GM12878 (cell line): Measurements from ENCODE around the gene OTUB1.
"Not testable (repeated sequence)": the region's sequence is repeated elsewhere in the genome, so short reads cannot be mapped to it uniquely, and the experiment has no call there.

Source experiments
- ASH2L ChIP-seq: fragments of 300-600, 200-600 bp; sonication (generic); IDR thresholded peaks from 2 replicates; pipeline ENCODE4 v1.6.1; 2017; ENCODE audit warnings: low read depth, mild to moderate bottlenecking, borderline replicate concordance
- CBFB ChIP-seq: IDR thresholded peaks from 2 replicates; pipeline ENCODE4 v1.6.1; 2016; ENCODE audit warnings: antibody characterized with exemption, low read depth
- CHD2 ChIP-seq: IDR thresholded peaks from 2 replicates; pipeline ENCODE4 v1.6.1; 2011; ENCODE audit warnings: low read depth, low read length, improper control_type of control experiment, borderline replicate concordance
- CTCF ChIP-seq, 3 experiments: IDR thresholded peaks in 2 of 3; conservative IDR thresholded peaks in 1 of 3; 2 replicates each; pipeline ENCODE4 v1.5.1; 2011; ENCODE audit warnings: low read depth in 3 of 3, low read length in 3 of 3, mild to moderate bottlenecking in 3 of 3, control low read depth in 2 of 3, moderate library complexity in 2 of 3, inconsistent platforms in 1 of 3, mixed read lengths in 1 of 3; ENCODE audit not compliant: control insufficient read depth in 2 of 3, insufficient read depth in 1 of 3; ENCODE audit errors: extremely low read depth in 1 of 3
- EZH2 ChIP-seq: IDR thresholded peaks from 2 replicates; pipeline ENCODE4 v1.6.1; 2012; ENCODE audit warnings: low read depth, mild to moderate bottlenecking, control low read depth, inconsistent platforms, low read length, borderline replicate concordance; ENCODE audit not compliant: control insufficient read depth
- IKZF1 ChIP-seq: fragments of 450-650 bp; conservative IDR thresholded peaks from 2 replicates; pipeline ENCODE4 v1.6.1; 2017; ENCODE audit warnings: antibody characterized with exemption, mild to moderate bottlenecking
- MYC ChIP-seq: IDR thresholded peaks from 2 replicates; pipeline ENCODE4 v1.6.1; 2011; ENCODE audit warnings: mild to moderate bottlenecking, low read length, moderate library complexity, inconsistent platforms; ENCODE audit not compliant: insufficient read depth, insufficient replicate concordance, insufficient read length, severe bottlenecking
- POLR2A ChIP-seq: IDR thresholded peaks from 2 replicates; pipeline ENCODE4 v1.6.1; 2011; ENCODE audit warnings: low read depth, mild to moderate bottlenecking, low read length
- RUNX3 ChIP-seq: IDR thresholded peaks from 2 replicates; pipeline ENCODE4 v1.6.1; 2012; ENCODE audit warnings: low read length, inconsistent platforms
- SIX5 ChIP-seq: IDR thresholded peaks from 2 replicates; pipeline ENCODE4 v1.6.1; 2011; ENCODE audit warnings: mild to moderate bottlenecking, low read depth, low read length, moderate library complexity; ENCODE audit not compliant: severe bottlenecking
- YY1 ChIP-seq: IDR thresholded peaks from 2 replicates; pipeline ENCODE4 v1.6.1; 2011; ENCODE audit warnings: low read depth, mild to moderate bottlenecking, low read length
- ZBTB11 ChIP-seq: fragments of 450-650 bp; formaldehyde crosslinking; IDR thresholded peaks from 2 replicates; pipeline ENCODE4 v1.5.0; 2022; ENCODE audit warnings: mild to moderate bottlenecking, missing genetic modification characterization
- TF ChIP-seq, protein P1 (sequence below): IDR thresholded peaks from 2 replicates; pipeline ENCODE4 v1.6.1; 2011; ENCODE audit warnings: mild to moderate bottlenecking, low read depth, low read length, moderate library complexity; ENCODE audit not compliant: insufficient replicate concordance
- TF ChIP-seq, protein P2 (sequence below): IDR thresholded peaks from 2 replicates; pipeline ENCODE4 v1.6.1; 2012; ENCODE audit warnings: low read depth, low read length, improper control_type of control experiment

- TF ChIP-seq, protein P1, sequence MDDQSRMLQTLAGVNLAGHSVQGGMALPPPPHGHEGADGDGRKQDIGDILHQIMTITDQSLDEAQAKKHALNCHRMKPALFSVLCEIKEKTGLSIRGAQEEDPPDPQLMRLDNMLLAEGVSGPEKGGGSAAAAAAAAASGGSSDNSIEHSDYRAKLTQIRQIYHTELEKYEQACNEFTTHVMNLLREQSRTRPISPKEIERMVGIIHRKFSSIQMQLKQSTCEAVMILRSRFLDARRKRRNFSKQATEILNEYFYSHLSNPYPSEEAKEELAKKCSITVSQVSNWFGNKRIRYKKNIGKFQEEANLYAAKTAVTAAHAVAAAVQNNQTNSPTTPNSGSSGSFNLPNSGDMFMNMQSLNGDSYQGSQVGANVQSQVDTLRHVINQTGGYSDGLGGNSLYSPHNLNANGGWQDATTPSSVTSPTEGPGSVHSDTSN: not testable (repeated sequence)
- TF ChIP-seq POLR2A; CTCF (IDR thresholded peaks at IDR 0.05 in 2 of 3, conservative IDR thresholded peaks at IDR 0.05 in 1 of 3; ENCODE audit: control insufficient read depth in 2 of 3, extremely low read depth in 1 of 3, insufficient read depth in 1 of 3, low read depth in 3 of 3, low read length in 3 of 3); MYC; YY1; CBFB; EZH2; SIX5; ZBTB11; IKZF1; CHD2; RUNX3; ASH2L: not testable (repeated sequence)
- TF ChIP-seq, protein P2, sequence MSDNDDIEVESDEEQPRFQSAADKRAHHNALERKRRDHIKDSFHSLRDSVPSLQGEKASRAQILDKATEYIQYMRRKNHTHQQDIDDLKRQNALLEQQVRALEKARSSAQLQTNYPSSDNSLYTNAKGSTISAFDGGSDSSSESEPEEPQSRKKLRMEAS: not testable (repeated sequence)
Measured at GRCh38 chr11:64047373-64047772, 61.1 kb downstream of the OTUB1 start.
